NOMO-1 treated with DMSO at 0.1 percent for 48 hours (cell line): ENCODE data around the gene NT5C3A.
A peak's percentile ranks its signal among the peaks of the same experiment; 100 is the strongest.
"Not testable (repeated sequence)": the region's sequence is repeated elsewhere in the genome, so short reads cannot be mapped to it uniquely, and the experiment has no call there.

Experiments
- DNase-seq: peaks from one replicate; lab custom pipeline; 2025; ENCODE audit not compliant: unreplicated experiment; lab: John Stamatoyannopoulos, UW

The NT5C3A gene

GRCh38 chr7:33043501-33044400 is 18.8 kb downstream of the NT5C3A start:
- no peak for DNase-seq

GRCh38 chr7:33041631-33042428 is 20.7 kb downstream of the NT5C3A start:
- DNase-seq: no peak

- DNase-seq: peak; percentile 42
These were observed 21.6 kb downstream of the NT5C3A start for GRCh38 chr7:33040803-33041516.

- DNase-seq: no peak
These were observed 22.7 kb downstream of the NT5C3A start for GRCh38 chr7:33039903-33040292.

- DNase-seq: peak; percentile 28
These were observed 23.2 kb downstream of the NT5C3A start for GRCh38 chr7:33039257-33039902.

- DNase-seq: no peak
These were observed 23.9 kb downstream of the NT5C3A start for GRCh38 chr7:33038639-33039038.

GRCh38 chr7:33035776-33036175 is 26.8 kb downstream of the NT5C3A start:
- no peak for DNase-seq

GRCh38 chr7:33024189-33024757 is 38.3 kb downstream of the NT5C3A start:
- no peak for DNase-seq

GRCh38 chr7:33012364-33012763 is 50.2 kb downstream of the NT5C3A start:
- DNase-seq: no peak

- DNase-seq: no peak
These were observed 52.8 kb downstream of the NT5C3A start for GRCh38 chr7:33009734-33010133.

GRCh38 chr7:33005690-33006089 is 56.9 kb downstream of the NT5C3A start:
- DNase-seq: not testable (repeated sequence)

- not testable (repeated sequence) for DNase-seq
These were observed 57.4 kb downstream of the NT5C3A start for GRCh38 chr7:33005193-33005592.

GRCh38 chr7:33004104-33004616 is 58.4 kb downstream of the NT5C3A start:
- DNase-seq: not testable (repeated sequence)

- DNase-seq: not testable (repeated sequence)
These were observed 59.5 kb downstream of the NT5C3A start for GRCh38 chr7:33003111-33003510.

GRCh38 chr7:32999380-32999779 is 63.2 kb downstream of the NT5C3A start:
- DNase-seq: not testable (repeated sequence)

- not testable (repeated sequence) for DNase-seq
These were observed 64.0 kb downstream of the NT5C3A start for GRCh38 chr7:32998361-32999171.

GRCh38 chr7:32997956-32998355 is 64.6 kb downstream of the NT5C3A start:
- not testable (repeated sequence) for DNase-seq

GRCh38 chr7:32992750-32993149 is 69.8 kb downstream of the NT5C3A start:
- DNase-seq: not testable (repeated sequence)

GRCh38 chr7:32991975-32992700 is 70.4 kb downstream of the NT5C3A start:
- DNase-seq: not testable (repeated sequence)
